Measurements from ENCODE around the gene ASXL1. TPM values are rescaled to one million over a fixed set of nuclear protein-coding genes. Genes with fewer than 3 reads are reported as not detected.
"Not testable (repeated sequence)": the region's sequence is repeated elsewhere in the genome, so short reads cannot be mapped to it uniquely, and the experiment has no call there.

The ASXL1 gene
- 36.3 TPM for total RNA-seq
- long read RNA-seq, partial matches to known transcripts, result 3 of 14 reads
- long read RNA-seq, other reads (novel, unspliced or antisense), result 11 of 14 reads

DNA sequence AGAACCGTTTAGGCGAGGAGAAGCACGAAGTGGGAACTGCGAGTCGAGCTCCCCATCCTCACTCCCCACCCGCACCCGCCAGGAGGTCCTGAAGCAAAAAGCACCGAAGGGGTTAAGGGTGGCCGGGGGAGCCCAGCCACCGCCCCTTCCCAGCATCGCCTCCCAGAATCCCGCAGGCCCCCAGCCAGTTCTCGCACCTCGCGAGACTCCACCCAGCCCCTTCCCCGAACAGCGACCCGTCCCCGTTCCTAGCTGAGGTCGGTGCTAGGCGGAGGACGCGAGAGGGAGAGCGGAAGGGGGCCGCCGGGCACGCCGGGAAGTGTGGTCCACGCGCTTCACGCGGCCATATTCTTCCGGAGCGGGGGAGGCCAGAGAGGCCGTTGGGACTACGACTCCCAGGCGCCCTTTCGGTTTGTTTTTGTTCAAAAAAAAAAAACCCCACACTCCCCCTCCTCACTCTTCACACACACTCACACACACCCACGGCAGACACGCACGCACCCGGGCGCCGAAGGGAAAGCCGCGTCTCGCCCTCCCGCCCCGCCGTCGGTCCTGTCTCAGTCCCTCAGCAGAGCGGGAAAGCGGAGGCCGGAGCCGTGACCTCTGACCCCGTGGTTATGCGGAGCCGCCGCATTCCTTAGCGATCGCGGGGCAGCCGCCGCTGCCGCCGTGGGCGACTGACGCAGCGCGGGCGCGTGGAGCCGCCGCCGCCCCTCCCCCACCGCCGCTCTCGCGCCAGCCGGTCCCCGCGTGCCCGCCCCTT, at the start of gene ASXL1:
ASXL1 (plus strand) TSS at position 463 of the 763 bp plus-strand sequence. CDS start 445 bp downstream, outside the sequence.
- peak; percentile 99 for DNase-seq (ENCODE audit: low spot score)
- intact Hi-C loops (cut with DNase I), result loop anchor here (2.0 to 5.0 kb wide), 4 partner anchors 81 to 249 kb away; partner anchors contain the start of genes KIF3B, PLAGL2, POFUT1 and TM9SF4

DNA sequence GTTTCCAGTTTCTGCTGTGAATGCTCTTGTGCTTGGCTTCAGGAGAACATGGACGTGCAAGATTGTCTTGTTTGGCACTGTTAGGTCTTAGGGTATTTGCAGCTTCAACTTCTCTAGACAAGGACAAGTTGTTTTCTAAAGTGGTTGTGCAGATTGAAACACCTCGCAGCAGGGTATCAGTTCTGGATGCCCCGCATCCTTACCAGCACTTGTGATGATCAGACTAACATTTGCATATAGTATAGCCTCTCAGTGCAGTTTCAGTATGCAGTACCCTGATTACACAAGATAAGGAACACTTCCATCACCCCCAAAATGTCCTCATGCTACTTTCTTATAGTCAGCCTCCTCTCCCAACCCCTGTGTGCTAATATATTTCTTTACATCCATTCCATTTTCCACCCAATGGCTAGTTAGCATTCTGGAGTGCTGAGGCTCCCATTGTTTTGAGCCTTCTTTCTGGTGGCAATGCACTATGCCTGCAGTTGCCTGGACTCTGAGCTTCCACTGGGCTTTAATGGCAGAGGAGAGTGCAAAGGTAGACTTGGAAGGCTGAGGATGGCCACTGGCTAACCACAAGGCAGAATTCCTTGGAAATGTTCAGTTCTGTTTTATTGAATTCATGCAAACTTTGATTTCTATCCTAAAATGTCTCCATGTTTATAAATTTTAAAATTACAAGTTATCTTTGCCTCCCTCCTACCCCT, 45.3 kb upstream of the ASXL1 start:
- intact Hi-C loops (cut with DNase I), result no loop called here
- no peak for DNase-seq (ENCODE audit: low spot score)

GRCh38 chr20:32314768-32315167, 43.4 kb upstream of the ASXL1 start:
- no peak for DNase-seq (ENCODE audit: low spot score)
- intact Hi-C loops (cut with DNase I), result no loop called here

DNA sequence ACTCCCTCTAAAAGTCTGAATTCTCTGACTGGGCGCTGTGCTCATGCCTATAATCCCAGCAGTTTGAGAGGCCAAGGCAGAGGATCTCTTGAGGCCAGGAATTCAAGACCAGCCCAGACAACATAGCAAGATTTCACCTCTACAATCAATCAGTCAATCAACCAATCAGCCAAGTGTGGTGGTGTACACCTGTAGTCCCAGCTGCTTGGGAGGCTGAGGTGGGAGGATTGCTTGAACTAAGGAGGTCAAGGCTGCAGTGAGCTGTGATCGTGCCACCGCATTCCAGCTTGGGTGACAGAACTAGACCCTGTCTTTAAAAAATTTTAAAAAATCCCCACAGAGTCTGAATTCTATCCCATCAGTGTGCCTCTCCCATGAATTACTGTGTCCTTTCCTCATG, 42.7 kb upstream of the ASXL1 start:
- intact Hi-C loops (cut with DNase I), result no loop called here

DNA sequence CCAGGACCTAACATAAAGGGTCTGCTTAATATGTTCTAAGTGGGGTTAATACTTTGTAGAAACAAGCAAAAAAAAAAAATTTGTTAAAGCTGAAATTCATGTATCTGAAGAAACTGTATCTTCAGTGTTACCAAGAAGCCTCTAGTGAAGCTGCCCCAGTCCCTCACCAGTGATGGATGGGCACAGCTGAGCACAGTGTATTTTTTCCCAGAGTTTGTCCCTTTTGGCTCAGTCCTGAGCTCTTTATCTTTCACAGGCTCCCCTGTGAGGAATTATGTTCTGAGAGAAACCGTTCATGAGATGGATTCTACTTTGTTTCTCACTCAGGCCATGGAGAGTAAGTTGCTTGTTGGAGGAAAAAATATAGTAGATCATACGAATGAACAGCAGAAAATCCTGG, 42.2 kb upstream of the ASXL1 start:
- no peak for DNase-seq (ENCODE audit: low spot score)
- intact Hi-C loops (cut with DNase I), result no loop called here

More for the DNA sequence above, 42.7 kb upstream of the ASXL1 start:
- no peak for DNase-seq (ENCODE audit: low spot score)

- DNase-seq (ENCODE audit: low spot score), result no peak
- intact Hi-C loops (cut with DNase I), result no loop called here
Observed at GRCh38 chr20:32316667-32317066, 41.5 kb upstream of the ASXL1 start.

GRCh38 chr20:32319100-32319499, 39.0 kb upstream of the ASXL1 start:
- intact Hi-C loops (cut with DNase I), result no loop called here

GRCh38 chr20:32320305-32320704, 37.8 kb upstream of the ASXL1 start:
- DNase-seq (ENCODE audit: low spot score), result no peak
- intact Hi-C loops (cut with DNase I), result no loop called here

More at GRCh38 chr20:32319100-32319499, 39.0 kb upstream of the ASXL1 start:
- no peak for DNase-seq (ENCODE audit: low spot score)

DNA sequence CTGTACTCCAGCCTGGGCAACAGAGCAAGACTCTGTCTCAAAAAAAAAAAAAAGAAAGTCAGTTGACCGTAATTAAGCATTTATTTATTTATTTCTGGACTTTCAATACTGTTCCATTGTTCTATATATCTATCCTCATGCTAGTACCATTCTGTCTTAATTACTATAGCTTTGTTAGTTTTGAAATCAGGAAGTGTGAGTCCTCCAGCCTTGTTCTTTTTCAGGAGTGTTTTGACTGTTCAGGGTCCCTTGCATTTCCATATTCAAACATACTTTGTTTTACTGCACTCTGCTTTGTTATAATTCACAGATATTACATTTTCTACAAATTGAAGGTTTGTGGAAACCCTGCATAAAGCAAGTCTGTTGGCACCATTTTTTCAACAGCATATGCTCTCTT, 36.7 kb upstream of the ASXL1 start:
- DNase-seq (ENCODE audit: low spot score), result no peak
- intact Hi-C loops (cut with DNase I), result no loop called here

GRCh38 chr20:32322260-32322659, 35.9 kb upstream of the ASXL1 start:
- intact Hi-C loops (cut with DNase I); DNase-seq (ENCODE audit: low spot score): not testable (repeated sequence)

- DNase-seq (ENCODE audit: low spot score); intact Hi-C loops (cut with DNase I): not testable (repeated sequence)
Observed at GRCh38 chr20:32323761-32324160, 34.4 kb upstream of the ASXL1 start.

DNA sequence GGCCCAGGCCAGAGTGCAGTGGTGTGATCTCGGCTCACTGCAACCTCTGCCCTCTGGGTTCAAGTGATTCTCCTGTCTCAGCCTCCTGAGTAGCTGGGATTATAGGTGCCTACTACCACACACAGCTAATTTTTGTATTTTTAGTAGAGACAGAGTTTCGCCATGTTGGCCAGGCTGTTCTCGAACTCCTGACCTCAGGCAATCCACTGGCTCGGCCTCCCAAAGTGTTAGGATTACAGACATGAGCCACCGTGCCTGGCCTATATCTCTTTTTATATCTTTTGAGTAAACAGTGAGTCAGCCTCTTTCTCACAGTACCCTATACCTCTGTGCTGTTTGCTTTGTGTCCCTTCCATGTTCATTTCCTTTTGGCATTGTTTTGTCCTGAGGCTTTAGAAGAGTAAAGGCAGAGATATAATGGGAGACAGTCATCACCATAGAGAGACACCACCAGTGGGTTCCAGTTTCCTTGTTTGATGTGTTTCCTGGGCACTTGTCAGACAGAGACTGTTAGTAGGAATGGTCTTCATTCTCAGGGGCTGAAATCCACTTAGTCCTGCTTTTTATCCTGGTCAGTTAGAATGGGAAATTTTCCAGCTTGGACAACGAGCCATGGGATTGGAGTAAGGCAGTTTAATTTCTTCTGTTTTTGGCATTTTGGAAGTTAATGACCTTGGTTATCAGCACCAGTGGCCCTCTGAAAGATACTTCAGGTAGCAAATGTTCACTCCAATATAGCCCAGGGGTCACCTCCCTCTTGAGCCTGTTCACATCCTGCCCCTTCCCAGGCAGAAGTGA, 32.2 kb upstream of the ASXL1 start:
- DNase-seq (ENCODE audit: low spot score), result no peak
- intact Hi-C loops (cut with DNase I), result no loop called here

- no peak for DNase-seq (ENCODE audit: low spot score)
- intact Hi-C loops (cut with DNase I), result no loop called here
Observed at GRCh38 chr20:32326504-32326845, 31.7 kb upstream of the ASXL1 start.

GRCh38 chr20:32327087-32327681, 30.9 kb upstream of the ASXL1 start:
- no peak for DNase-seq (ENCODE audit: low spot score)
- intact Hi-C loops (cut with DNase I), result no loop called here

DNA sequence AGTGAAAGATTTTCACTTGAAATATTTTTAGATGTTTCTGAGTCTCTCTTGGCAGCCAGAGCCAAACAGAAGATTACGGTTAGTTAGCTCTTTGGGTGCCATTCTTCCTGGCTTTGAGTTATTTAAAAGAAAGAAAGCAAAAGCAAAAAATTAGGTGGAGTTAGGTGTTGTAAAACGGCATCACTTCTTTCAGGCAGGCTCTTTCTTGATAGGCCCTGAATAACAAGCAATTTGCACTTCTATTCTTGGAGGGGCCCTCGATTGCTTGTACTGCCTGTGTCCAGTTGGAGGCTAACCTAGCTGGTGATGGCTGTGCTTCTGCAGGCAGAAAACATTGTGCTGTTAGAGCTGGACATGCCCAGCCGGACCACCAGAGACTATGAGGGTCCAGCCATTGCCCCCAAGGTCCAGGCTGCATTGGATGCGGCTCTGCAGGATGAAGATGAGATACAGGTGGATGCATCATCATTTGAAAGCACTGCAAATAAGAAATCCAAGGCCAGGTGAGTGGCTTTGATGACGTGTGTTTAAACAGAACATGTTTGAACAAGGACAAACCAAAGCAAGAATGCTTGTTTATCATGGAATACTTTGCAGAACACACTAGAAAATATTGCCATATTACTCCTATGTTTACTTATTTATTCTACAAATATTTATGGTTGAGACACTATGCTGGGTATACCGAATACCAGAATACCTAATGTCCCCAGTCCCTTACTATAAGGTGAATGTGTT, 28.1 kb upstream of the ASXL1 start:
- no peak for DNase-seq (ENCODE audit: low spot score)
- intact Hi-C loops (cut with DNase I), result loop anchor here (5.0 kb wide), 2 partner anchors 43 to 152 kb away; no protein-coding TSS in a partner anchor

- intact Hi-C loops (cut with DNase I), result loop anchor here (5.0 kb wide), 2 partner anchors 43 to 152 kb away; no protein-coding TSS in a partner anchor
- DNase-seq (ENCODE audit: low spot score), result no peak
Observed at GRCh38 chr20:32330555-32330897, 27.6 kb upstream of the ASXL1 start.

DNA sequence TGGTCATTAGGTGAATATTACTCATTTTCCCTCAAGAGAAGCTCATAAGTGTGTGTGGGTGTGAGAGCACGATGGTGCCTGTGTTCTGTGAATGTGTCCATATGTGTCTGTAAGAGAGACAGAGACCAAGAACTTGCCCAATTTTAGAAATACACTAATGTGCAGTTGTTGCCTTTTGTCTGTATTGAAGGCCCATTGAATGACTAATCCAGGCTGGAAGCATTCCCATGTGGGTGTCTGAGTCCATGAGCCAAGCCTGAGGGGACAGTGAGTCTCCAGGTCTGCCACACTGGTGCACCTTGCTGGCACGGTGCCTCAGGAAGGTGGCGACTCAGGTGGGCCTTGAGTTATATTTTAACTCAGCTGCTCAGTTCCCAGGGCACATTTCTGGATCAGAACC, 25.5 kb upstream of the ASXL1 start:
- DNase-seq (ENCODE audit: low spot score), result no peak
- intact Hi-C loops (cut with DNase I), result loop anchor here (5.0 kb wide), 2 partner anchors 45 to 150 kb away; no protein-coding TSS in a partner anchor

DNA sequence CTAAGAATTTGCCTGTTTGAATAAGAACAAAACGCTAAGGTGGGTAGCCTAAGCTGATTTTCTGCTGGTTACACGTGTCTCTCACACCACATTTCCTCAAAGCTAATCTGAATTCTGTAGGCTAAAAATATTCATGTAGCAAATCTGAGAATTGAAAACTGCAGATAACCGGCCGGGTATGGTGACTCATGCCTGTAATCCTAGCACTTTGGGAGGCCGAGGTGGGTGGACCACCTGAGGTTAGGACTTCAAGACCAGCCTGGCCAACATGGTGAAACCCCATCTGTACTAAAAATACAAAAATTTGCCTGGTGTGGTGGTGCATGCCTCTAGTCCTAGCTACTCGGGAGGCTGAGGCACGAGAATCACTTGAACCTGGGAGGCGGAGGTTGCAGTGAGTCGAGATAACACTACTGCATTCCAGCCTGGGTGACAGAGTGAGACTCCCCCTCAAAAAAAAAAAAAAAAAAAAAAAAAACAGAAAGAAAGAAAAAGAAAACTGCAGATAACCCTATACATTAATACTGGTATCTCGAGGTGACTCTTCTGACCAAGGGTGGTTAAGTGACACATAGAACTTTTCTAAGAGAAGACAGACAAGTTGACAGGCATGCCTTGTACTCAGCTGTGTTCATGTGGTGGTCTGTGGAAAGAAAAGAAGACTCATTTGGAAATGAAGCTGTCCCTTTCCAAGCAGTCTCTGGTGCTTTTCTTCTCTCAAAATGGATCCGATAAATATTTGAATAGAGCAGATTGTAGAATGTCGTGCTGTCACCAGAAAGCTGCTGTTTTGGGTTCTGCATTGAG, 24.7 kb upstream of the ASXL1 start:
- intact Hi-C loops (cut with DNase I), result loop anchor here (5.0 kb wide), 2 partner anchors 46 to 149 kb away; no protein-coding TSS in a partner anchor
- DNase-seq (ENCODE audit: low spot score), result no peak

All from cardiac septum (tissue), 1 donor.